C4-2B (cell line): ENCODE data around the gene DLGAP3.

ENCODE experiments used
- ZFX ChIP-seq: fragments of 450-650 bp; IDR thresholded peaks from 2 replicates; pipeline ENCODE4 v1.6.1; 2017
- TF ChIP-seq, protein P1 (sequence below): fragments of 450-650 bp; conservative IDR thresholded peaks from 2 replicates; pipeline ENCODE4 v1.5.1; 2017; ENCODE audit warnings: mild to moderate bottlenecking

DNA sequence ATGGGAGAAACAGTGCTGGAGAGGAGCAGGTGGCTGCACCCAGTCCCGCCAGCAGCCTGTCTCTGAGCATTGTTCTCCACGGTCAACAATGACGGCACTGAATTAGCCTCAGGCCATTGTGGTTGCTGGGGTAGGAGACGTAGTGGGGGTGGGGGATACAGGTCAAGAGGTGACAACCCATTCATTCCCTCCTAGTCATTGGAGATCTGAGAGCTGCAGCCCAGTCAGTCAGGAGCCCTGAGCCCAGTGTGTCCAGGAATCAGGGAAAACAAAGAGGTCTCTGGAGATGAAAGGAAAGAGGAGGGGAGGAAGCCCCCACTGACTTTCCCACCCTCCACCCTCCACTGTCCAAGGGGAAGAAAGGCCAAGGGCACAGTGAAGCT is 85.2 kb downstream of the DLGAP3 start:
- TF ChIP-seq, protein P1, sequence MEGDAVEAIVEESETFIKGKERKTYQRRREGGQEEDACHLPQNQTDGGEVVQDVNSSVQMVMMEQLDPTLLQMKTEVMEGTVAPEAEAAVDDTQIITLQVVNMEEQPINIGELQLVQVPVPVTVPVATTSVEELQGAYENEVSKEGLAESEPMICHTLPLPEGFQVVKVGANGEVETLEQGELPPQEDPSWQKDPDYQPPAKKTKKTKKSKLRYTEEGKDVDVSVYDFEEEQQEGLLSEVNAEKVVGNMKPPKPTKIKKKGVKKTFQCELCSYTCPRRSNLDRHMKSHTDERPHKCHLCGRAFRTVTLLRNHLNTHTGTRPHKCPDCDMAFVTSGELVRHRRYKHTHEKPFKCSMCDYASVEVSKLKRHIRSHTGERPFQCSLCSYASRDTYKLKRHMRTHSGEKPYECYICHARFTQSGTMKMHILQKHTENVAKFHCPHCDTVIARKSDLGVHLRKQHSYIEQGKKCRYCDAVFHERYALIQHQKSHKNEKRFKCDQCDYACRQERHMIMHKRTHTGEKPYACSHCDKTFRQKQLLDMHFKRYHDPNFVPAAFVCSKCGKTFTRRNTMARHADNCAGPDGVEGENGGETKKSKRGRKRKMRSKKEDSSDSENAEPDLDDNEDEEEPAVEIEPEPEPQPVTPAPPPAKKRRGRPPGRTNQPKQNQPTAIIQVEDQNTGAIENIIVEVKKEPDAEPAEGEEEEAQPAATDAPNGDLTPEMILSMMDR, result no peak
- TF ChIP-seq ZFX, result no peak
